Heart right ventricle (tissue), 16 donors: ENCODE data around the gene RBM33. TPM values are rescaled to one million over a fixed set of nuclear protein-coding genes. Genes with fewer than 3 reads are reported as not detected.

Experiments used
- ATAC-seq, 8 donors: fragments of 200-7000 bp; cut with Tn5 transposase; one replicate each; pipeline ENCODE4 v1.9.1; 2020; ENCODE audit warnings: mild to moderate bottlenecking in 8 of 8, moderate library complexity in 8 of 8, moderate number of reproducible peaks in 1 of 8
- DNase-seq, 2 donors: peaks; one replicate each; pipeline ENCODE4 v3.0.0-alpha.2; 2020
- H3K27ac ChIP-seq, 10 donors: fragments of 200-600 bp; sonication (generic) in 2 of 10; one replicate each; pipeline versions ENCODE4 v1.5.0 to v1.8.0; 2020 to 2022; ENCODE audit warnings: mild to moderate bottlenecking in 3 of 10
- H3K27me3 ChIP-seq, 7 donors: fragments of 200-600 bp; one replicate each; pipeline ENCODE4 v1.8.0; 2021 to 2022; ENCODE audit warnings: mild to moderate bottlenecking in 2 of 7
- H3K36me3 ChIP-seq, 9 donors: fragments of 200-600 bp; sonication (generic) in 1 of 9; one replicate each; pipeline versions ENCODE4 v1.5.0 to v1.8.0; 2020 to 2022; ENCODE audit warnings: mild to moderate bottlenecking in 2 of 9
- H3K4me1 ChIP-seq, 9 donors: fragments of 200-600 bp; sonication (generic) in 1 of 9; one replicate each; pipeline versions ENCODE4 v1.5.0 to v1.8.0; 2020 to 2022; ENCODE audit warnings: mild to moderate bottlenecking in 4 of 9
- H3K4me3 ChIP-seq, 10 donors: fragments of 200-600 bp; sonication (generic) in 2 of 10; one replicate each; pipeline versions ENCODE4 v1.5.0 to v1.8.0; 2020 to 2022; ENCODE audit warnings: mild to moderate bottlenecking in 7 of 10, moderate library complexity in 2 of 10
- H3K9me3 ChIP-seq, 11 donors: fragments of 200-600 bp in 10 of 11; sonication (generic) in 2 of 11; one replicate each; pipeline versions ENCODE4 v1.5.0 to v1.8.0; 2013 to 2022; ENCODE audit warnings: mild to moderate bottlenecking in 2 of 11, control low read depth in 1 of 11, moderate library complexity in 1 of 11
- CTCF ChIP-seq, 9 donors: fragments of 200-600 bp; sonication (generic) in 2 of 9; IDR thresholded peaks; one replicate each; pipeline versions ENCODE4 v1.5.0 to v1.8.0; 2021 to 2022; ENCODE audit warnings: antibody characterized with exemption in 9 of 9, mild to moderate bottlenecking in 5 of 9, moderate library complexity in 1 of 9
- WGBS, 2 donors: extraction: QIAGEN DNeasy Blood & Tissue Kit; methylation state at CpG; one replicate each; pipeline ENCODE4 v1.1.7; 2013; ENCODE audit warnings: inconsistent platforms in 1 of 2; 5-methylcytosine and 5-hydroxymethylcytosine counted together
- intact Hi-C, 10 donors: fragments of 100-400 bp; cut with DNase I; formaldehyde crosslinking; loops; one replicate each; pipeline versions ENCODE4 v1.11.1 to v1.14.2; 2022
- polyA plus RNA-seq, 2 donors: library from polyadenylated mRNA; stranded (reverse); fragments of 200-250 nt; gene quantifications; one replicate each; pipeline ENCODE4 v1.2.3, GENCODE V29; 2013
- total RNA-seq, 10 donors: library from RNA; stranded (reverse); fragmentation: NEBNext Ultra II Directional in 3 of 10; extraction: Animal tissue kit (Norgen Biotek cat#: 25700) in 3 of 10; gene quantifications; one replicate each; pipeline versions ENCODE4 v1.2.1 to v1.2.4, GENCODE V29; 2021 to 2023
- donor health status: Arrhythmogenic right ventricular cardiomyopathy.
- donor health status: ischemic (EF 13 %, LVEDD 7.1; RV severe dilation, severe dysfunction).
- donor health status: healthy with polysubstance abuse.
- donor health status: DM: no; HTN: yes; CAD: no.
- donor health status: DM: no; HTN: no; CAD: no.
- donor health status: ischemic (EF 25% LVEDD 6.9; RV normal size, moderate dysfunction).
- donor health status: ischemic (EF 25% LVEDD 5.7; RV mildly dilated, moderate dysfunction).
- donor health status: healthy.
- donor health status: DM: yes; HTN: yes; CAD: no.
- donor health status: Ischemic cardiomyopathy.
- donor health status: ischemic (EF 35%, LVEDD 5.7; RV mildly dilated, moderate dysfunction).
- donor health status: nonischemic (EF 11% LVEDD 7.7; RV severe dilation, severe dysfunction).
- donor health status: DM: yes; HTN: yes; CAD: no.
- donor health status: PGD.
- donor health status: ischemic (EF 29% LVEDD 5.4; RV normal size, mild dysfunction).
- donor health status: nonischemic (EF 23%, LVEDD 6.1; RV moderate dilation, normal function).

The RBM33 gene
- total and polyA plus RNA-seq, 12 donors: 9.5 to 44.6 (median 35.7) TPM

GRCh38 chr7:155782466-155782865, 138.0 kb downstream of the RBM33 start:
- TF ChIP-seq CTCF (IDR thresholded peaks at IDR 0.05): no peak
- no peak for DNase-seq
- no peak for ATAC-seq
- Histone ChIP-seq H3K36me3 (peaks cover 0 to 70% (median 23%) of the 10 kb centered on the region in 9 donors), H3K4me1 (peaks cover 0 to 7% (median 0%) of the 10 kb centered on the region in 9 donors), H3K4me3 (no peak overlapping the region), H3K9me3 (no peaks in the 10 kb centered on the region), H3K27me3 (peaks cover 0 to 15% (median 4%) of the 10 kb centered on the region in 7 donors), H3K27ac (no peak overlapping the region)
- intact Hi-C loops: no loop called here
- 82 to 83% methylated on average over 10 of the region's 10 CpGs for WGBS, 2 donors

GRCh38 chr7:155785536-155785935, 141.1 kb downstream of the RBM33 start:
- no peaks in the 10 kb centered on the region for H3K9me3 ChIP-seq
- WGBS, 2 donors: 92 to 95% methylated on average over 10 of the region's 10 CpGs
- DNase-seq (no peak), ATAC-seq (no peak)
- peaks cover 0 to 10% (median 0%) of the 10 kb centered on the region in 9 donors for H3K4me1 ChIP-seq
- H3K27me3 ChIP-seq: peaks cover 0 to 23% (median 12%) of the 10 kb centered on the region in 7 donors
- TF ChIP-seq CTCF (IDR thresholded peaks at IDR 0.05): no peak
- intact Hi-C loops: no loop called here
- peaks cover 0 to 40% (median 23%) of the 10 kb centered on the region in 9 donors for H3K36me3 ChIP-seq
- H3K4me3 ChIP-seq: no peak overlapping the region
- H3K27ac ChIP-seq: no peak overlapping the region

DNA sequence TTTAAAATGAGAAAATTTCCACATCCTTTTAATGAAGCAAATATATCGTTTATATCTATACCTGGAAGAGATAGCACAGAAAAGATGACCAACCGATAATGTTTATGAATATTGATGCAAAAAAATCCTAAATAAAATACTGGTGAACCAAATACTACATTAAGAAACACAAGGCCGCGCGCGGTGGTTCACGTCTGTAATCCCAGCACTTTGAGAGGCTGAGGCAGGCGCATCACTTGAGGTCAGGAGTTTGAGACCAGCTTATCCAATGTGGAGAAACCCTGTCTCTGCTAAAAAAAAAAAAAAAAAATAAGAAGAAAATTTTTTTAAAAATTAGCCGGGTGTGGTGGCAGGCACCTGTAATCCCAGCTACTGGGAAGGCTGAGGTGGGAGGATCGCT, 142.0 kb downstream of the RBM33 start:
- ATAC-seq (no peak), DNase-seq (no peak)
- Histone ChIP-seq H3K9me3 (no peaks in the 10 kb centered on the region), H3K4me3 (no peak overlapping the region), H3K4me1 (peaks cover 0 to 10% (median 0%) of the 10 kb centered on the region in 9 donors), H3K27ac (no peak overlapping the region), H3K36me3 (peaks cover 0 to 30% (median 16%) of the 10 kb centered on the region in 9 donors), H3K27me3 (peaks cover 0 to 23% (median 12%) of the 10 kb centered on the region in 7 donors)
- WGBS, 2 donors: 91% methylated on average over 10 of the region's 10 CpGs
- intact Hi-C loops: no loop called here
- TF ChIP-seq CTCF (IDR thresholded peaks at IDR 0.05): no peak

- 3 to 5% methylated on average over 64 to 68 of the region's 68 CpGs for WGBS, 2 donors
- DNase-seq (no peak), ATAC-seq (peak in 6 of 8 donors; percentile 26 to 48 (median 42))
- intact Hi-C loops: no loop called here
- no peak for TF ChIP-seq CTCF (IDR thresholded peaks at IDR 0.05)
- Histone ChIP-seq H3K4me1 (peaks cover 0 to 10% (median 0%) of the 10 kb centered on the region in 9 donors), H3K36me3 (peaks cover 0 to 22% (median 10%) of the 10 kb centered on the region in 9 donors), H3K4me3 (peak overlapping the region in 9 of 10 donors; percentile 18 to 57 (median 47)), H3K27me3 (peaks cover 0 to 23% (median 12%) of the 10 kb centered on the region in 7 donors), H3K27ac (no peak overlapping the region), H3K9me3 (no peaks in the 10 kb centered on the region)
Observed at GRCh38 chr7:155787171-155787851, 142.8 kb downstream of the RBM33 start.
